Measurements from ENCODE around the gene FGF14. TPM values are rescaled to one million over a fixed set of nuclear protein-coding genes. Genes with fewer than 3 reads are reported as not detected.

Gene FGF14
- total RNA-seq, 1 donor from 2014 or later = 0.23 TPM

- Histone ChIP-seq H3K36me3 (ENCODE audit: insufficient read depth, low read length) (no peaks in the 10 kb centered on the region), H3K27ac (ENCODE audit: low read depth, low read length) (no peak overlapping the region), H3K27me3 (ENCODE audit: insufficient read depth, low read length) (no peaks in the 10 kb centered on the region), H3K9ac (ENCODE audit: low read length) (no peak overlapping the region), H3K4me3 (ENCODE audit: insufficient read depth, low read depth, low read length) (no peak overlapping the region), H3K9me3 (ENCODE audit: insufficient read depth, low read depth, low read length) (peaks cover 5% of the 10 kb centered on the region), H3K4me1 (ENCODE audit: insufficient read depth, low read length) (no peaks in the 10 kb centered on the region), H3K4me2 (ENCODE audit: low read length) (no peak overlapping the region), H3K79me2 (ENCODE audit: insufficient read depth, low read length) (no peaks in the 10 kb centered on the region), H4K20me1 (ENCODE audit: insufficient read depth, low read length) (no peaks in the 10 kb centered on the region), H2AFZ (ENCODE audit: low read depth, low read length) (no peak overlapping the region)
- no peaks in the 10 kb centered on the region for H3K4me1 Mint-ChIP-seq (ENCODE audit: low read depth, unreplicated experiment)
- H3K27me3 Mint-ChIP-seq (ENCODE audit: low read depth, unreplicated experiment) = peaks cover 2% of the 10 kb centered on the region
- FAIRE-seq (no peak), DNase-seq (ENCODE audit: low read depth) (no peak)
- no peaks in the 10 kb centered on the region for H3K9me3 Mint-ChIP-seq (ENCODE audit: unreplicated experiment)
- TF ChIP-seq, protein P1, sequence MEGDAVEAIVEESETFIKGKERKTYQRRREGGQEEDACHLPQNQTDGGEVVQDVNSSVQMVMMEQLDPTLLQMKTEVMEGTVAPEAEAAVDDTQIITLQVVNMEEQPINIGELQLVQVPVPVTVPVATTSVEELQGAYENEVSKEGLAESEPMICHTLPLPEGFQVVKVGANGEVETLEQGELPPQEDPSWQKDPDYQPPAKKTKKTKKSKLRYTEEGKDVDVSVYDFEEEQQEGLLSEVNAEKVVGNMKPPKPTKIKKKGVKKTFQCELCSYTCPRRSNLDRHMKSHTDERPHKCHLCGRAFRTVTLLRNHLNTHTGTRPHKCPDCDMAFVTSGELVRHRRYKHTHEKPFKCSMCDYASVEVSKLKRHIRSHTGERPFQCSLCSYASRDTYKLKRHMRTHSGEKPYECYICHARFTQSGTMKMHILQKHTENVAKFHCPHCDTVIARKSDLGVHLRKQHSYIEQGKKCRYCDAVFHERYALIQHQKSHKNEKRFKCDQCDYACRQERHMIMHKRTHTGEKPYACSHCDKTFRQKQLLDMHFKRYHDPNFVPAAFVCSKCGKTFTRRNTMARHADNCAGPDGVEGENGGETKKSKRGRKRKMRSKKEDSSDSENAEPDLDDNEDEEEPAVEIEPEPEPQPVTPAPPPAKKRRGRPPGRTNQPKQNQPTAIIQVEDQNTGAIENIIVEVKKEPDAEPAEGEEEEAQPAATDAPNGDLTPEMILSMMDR (IDR thresholded peaks at IDR 0.05; ENCODE audit: insufficient read depth, low read depth, low read length) = no peak
- TF ChIP-seq EZH2 (IDR thresholded peaks at IDR 0.05; ENCODE audit: insufficient read depth, low read length) = no peak
- H3K27ac Mint-ChIP-seq (ENCODE audit: unreplicated experiment) = no peak overlapping the region
- H3K36me3 Mint-ChIP-seq (ENCODE audit: low read depth, unreplicated experiment) = no peaks in the 10 kb centered on the region
- no peak overlapping the region for H3K4me3 Mint-ChIP-seq (ENCODE audit: unreplicated experiment)
Measured at GRCh38 chr13:102255409-102255808, 146.4 kb downstream of the FGF14 start.

DNA sequence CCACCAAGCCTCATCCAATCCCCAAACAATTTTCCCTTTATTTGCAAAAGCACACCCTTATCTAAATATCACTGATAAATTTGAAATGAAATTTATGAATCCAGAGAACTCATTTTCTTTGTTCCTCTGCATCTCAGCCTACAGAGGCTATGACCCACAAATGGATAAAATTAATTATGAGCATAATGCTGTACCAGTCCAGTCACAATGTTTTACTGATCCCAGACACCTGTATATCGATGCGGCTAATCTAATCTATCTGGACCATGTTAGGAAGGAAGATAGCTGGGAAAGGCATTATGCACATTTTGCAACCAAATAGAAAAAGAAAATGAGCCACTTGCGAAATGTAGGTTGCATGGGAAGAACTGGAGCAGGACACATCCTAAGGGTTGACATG, 150.0 kb downstream of the FGF14 start:
- Mint-ChIP-seq H3K9me3 (ENCODE audit: unreplicated experiment) (peaks cover under 1% of the 10 kb centered on the region), H3K27ac (ENCODE audit: unreplicated experiment) (no peak overlapping the region), H3K4me1 (ENCODE audit: low read depth, unreplicated experiment) (no peaks in the 10 kb centered on the region), H3K36me3 (ENCODE audit: low read depth, unreplicated experiment) (no peaks in the 10 kb centered on the region), H3K27me3 (ENCODE audit: low read depth, unreplicated experiment) (no peaks in the 10 kb centered on the region), H3K4me3 (ENCODE audit: unreplicated experiment) (no peak overlapping the region)
- H3K4me2 ChIP-seq (ENCODE audit: low read length) = no peak overlapping the region
- no peak overlapping the region for H3K9ac ChIP-seq (ENCODE audit: low read length)
- H4K20me1 ChIP-seq (ENCODE audit: insufficient read depth, low read length) = no peaks in the 10 kb centered on the region
- no peaks in the 10 kb centered on the region for H3K36me3 ChIP-seq (ENCODE audit: insufficient read depth, low read length)
- H3K4me3 ChIP-seq (ENCODE audit: insufficient read depth, low read depth, low read length) = no peak overlapping the region
- no peaks in the 10 kb centered on the region for H3K4me1 ChIP-seq (ENCODE audit: insufficient read depth, low read length)
- H3K79me2 ChIP-seq (ENCODE audit: insufficient read depth, low read length) = no peaks in the 10 kb centered on the region
- DNase-seq (ENCODE audit: low read depth) = no peak
- no peak overlapping the region for H3K27ac ChIP-seq (ENCODE audit: low read depth, low read length)
- no peaks in the 10 kb centered on the region for H3K27me3 ChIP-seq (ENCODE audit: insufficient read depth, low read length)
- FAIRE-seq = no peak
- H3K9me3 ChIP-seq (ENCODE audit: insufficient read depth, low read depth, low read length) = peaks cover 5% of the 10 kb centered on the region
- TF ChIP-seq, protein P1 (IDR thresholded peaks at IDR 0.05; ENCODE audit: insufficient read depth, low read depth, low read length) = no peak
- TF ChIP-seq EZH2 (IDR thresholded peaks at IDR 0.05; ENCODE audit: insufficient read depth, low read length) = no peak
- no peak overlapping the region for H2AFZ ChIP-seq (ENCODE audit: low read depth, low read length)

GRCh38 chr13:102250448-102250847, 151.4 kb downstream of the FGF14 start:
- no peak overlapping the region for H3K27ac ChIP-seq (ENCODE audit: low read depth, low read length)
- Mint-ChIP-seq H3K27me3 (ENCODE audit: low read depth, unreplicated experiment) (no peaks in the 10 kb centered on the region), H3K4me3 (ENCODE audit: unreplicated experiment) (no peak overlapping the region), H3K36me3 (ENCODE audit: low read depth, unreplicated experiment) (no peaks in the 10 kb centered on the region), H3K9me3 (ENCODE audit: unreplicated experiment) (peaks cover 1% of the 10 kb centered on the region), H3K4me1 (ENCODE audit: low read depth, unreplicated experiment) (no peaks in the 10 kb centered on the region), H3K27ac (ENCODE audit: unreplicated experiment) (no peak overlapping the region)
- H3K79me2 ChIP-seq (ENCODE audit: insufficient read depth, low read length) = no peaks in the 10 kb centered on the region
- H2AFZ ChIP-seq (ENCODE audit: low read depth, low read length) = no peak overlapping the region
- H3K4me2 ChIP-seq (ENCODE audit: low read length) = no peak overlapping the region
- no peaks in the 10 kb centered on the region for H3K4me1 ChIP-seq (ENCODE audit: insufficient read depth, low read length)
- no peaks in the 10 kb centered on the region for H3K36me3 ChIP-seq (ENCODE audit: insufficient read depth, low read length)
- H3K27me3 ChIP-seq (ENCODE audit: insufficient read depth, low read length) = no peaks in the 10 kb centered on the region
- H3K9ac ChIP-seq (ENCODE audit: low read length) = no peak overlapping the region
- peaks cover 5% of the 10 kb centered on the region for H3K9me3 ChIP-seq (ENCODE audit: insufficient read depth, low read depth, low read length)
- TF ChIP-seq, protein P1 (IDR thresholded peaks at IDR 0.05; ENCODE audit: insufficient read depth, low read depth, low read length) = no peak
- no peak for TF ChIP-seq EZH2 (IDR thresholded peaks at IDR 0.05; ENCODE audit: insufficient read depth, low read length)
- no peak for FAIRE-seq
- H3K4me3 ChIP-seq (ENCODE audit: insufficient read depth, low read depth, low read length) = no peak overlapping the region
- no peak for DNase-seq (ENCODE audit: low read depth)
- no peaks in the 10 kb centered on the region for H4K20me1 ChIP-seq (ENCODE audit: insufficient read depth, low read length)

Data from astrocyte (in vitro differentiated cells and primary cell).